Erythroblast (primary cell): ENCODE results near the gene HEPN1.

Source experiments
- GATA1 ChIP-seq: IDR thresholded peaks from 2 replicates; pipeline ENCODE4 v1.6.1; 2011; ENCODE audit warnings: low read depth, mild to moderate bottlenecking, control low read depth, low read length, moderate library complexity
- POLR2A ChIP-seq: IDR thresholded peaks from 2 replicates; pipeline ENCODE4 v1.6.1; 2011; ENCODE audit warnings: mild to moderate bottlenecking, low read length

GRCh38 chr11:124944565-124944964, 25.5 kb downstream of the HEPN1 start:
- TF ChIP-seq POLR2A (no peak), GATA1 (no peak)
